Measurements from ENCODE around the gene RBBP6.

DNA sequence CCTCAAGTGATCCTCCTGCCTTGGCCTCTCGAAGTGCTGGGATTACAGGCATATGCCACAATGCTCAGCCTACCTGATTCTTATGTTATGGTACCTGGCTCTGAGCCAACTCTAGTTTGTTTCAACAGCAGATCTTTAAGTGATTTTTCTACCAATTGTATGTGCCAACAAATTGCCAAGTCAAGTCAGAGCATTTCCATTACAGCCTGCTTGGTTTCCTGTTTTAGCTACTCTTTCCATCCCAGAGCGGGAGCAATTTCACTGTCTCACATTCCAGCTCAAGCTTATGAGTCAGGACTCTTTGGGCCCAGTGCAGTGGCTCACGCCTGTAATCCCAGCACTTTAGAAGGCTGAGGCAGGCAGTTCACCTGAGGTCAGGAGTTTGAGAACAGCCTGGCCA is 30.8 kb upstream of the RBBP6 start:
- TF ChIP-seq POLR2A (IDR thresholded peaks at IDR 0.05; ENCODE audit: low read depth, low read length) (no peak), POLR2AphosphoS5 (IDR thresholded peaks at IDR 0.05; ENCODE audit: insufficient read depth, low read depth, low read length) (no peak), EZH2 (IDR thresholded peaks at IDR 0.05; ENCODE audit: borderline replicate concordance, low read depth, low read length, severe bottlenecking) (no peak), MYC (IDR thresholded peaks at IDR 0.05; ENCODE audit: low read depth, low read length) (no peak), FOS (IDR thresholded peaks at IDR 0.05; ENCODE audit: borderline replicate concordance, insufficient read depth, low read length) (no peak), GATA2 (IDR thresholded peaks at IDR 0.05; ENCODE audit: insufficient read depth, insufficient read length, low read depth, low read length) (no peak)
- TF ChIP-seq, protein P1, sequence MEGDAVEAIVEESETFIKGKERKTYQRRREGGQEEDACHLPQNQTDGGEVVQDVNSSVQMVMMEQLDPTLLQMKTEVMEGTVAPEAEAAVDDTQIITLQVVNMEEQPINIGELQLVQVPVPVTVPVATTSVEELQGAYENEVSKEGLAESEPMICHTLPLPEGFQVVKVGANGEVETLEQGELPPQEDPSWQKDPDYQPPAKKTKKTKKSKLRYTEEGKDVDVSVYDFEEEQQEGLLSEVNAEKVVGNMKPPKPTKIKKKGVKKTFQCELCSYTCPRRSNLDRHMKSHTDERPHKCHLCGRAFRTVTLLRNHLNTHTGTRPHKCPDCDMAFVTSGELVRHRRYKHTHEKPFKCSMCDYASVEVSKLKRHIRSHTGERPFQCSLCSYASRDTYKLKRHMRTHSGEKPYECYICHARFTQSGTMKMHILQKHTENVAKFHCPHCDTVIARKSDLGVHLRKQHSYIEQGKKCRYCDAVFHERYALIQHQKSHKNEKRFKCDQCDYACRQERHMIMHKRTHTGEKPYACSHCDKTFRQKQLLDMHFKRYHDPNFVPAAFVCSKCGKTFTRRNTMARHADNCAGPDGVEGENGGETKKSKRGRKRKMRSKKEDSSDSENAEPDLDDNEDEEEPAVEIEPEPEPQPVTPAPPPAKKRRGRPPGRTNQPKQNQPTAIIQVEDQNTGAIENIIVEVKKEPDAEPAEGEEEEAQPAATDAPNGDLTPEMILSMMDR (IDR thresholded peaks at IDR 0.05; ENCODE audit: extremely low read depth in 1 of 2, insufficient read depth in 1 of 2, low read depth in 1 of 2, low read length in 2 of 2), result no peak
- TF ChIP-seq, protein P2, sequence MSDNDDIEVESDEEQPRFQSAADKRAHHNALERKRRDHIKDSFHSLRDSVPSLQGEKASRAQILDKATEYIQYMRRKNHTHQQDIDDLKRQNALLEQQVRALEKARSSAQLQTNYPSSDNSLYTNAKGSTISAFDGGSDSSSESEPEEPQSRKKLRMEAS (IDR thresholded peaks at IDR 0.05; ENCODE audit: insufficient read depth, insufficient read length), result no peak

Measured in endothelial cell of umbilical vein (primary cell).